HG03469 (cell line): ENCODE results near the gene LSMEM2.
"Not testable (repeated sequence)": the region's sequence is repeated elsewhere in the genome, so short reads cannot be mapped to it uniquely, and the experiment has no call there.

ENCODE experiments used
- ATAC-seq: cut with Tn5 transposase; IDR thresholded peaks from one replicate; pipeline ENCODE4 v1.9.1; 2021; ENCODE audit warnings: mild to moderate bottlenecking, moderate library complexity, moderate number of reproducible peaks; ENCODE audit not compliant: unreplicated experiment

The LSMEM2 gene

GRCh38 chr3:50264383-50264963 lies 14.4 kb upstream of the LSMEM2 start:
- ATAC-seq, result no peak

GRCh38 chr3:50264964-50265485 lies 13.9 kb upstream of the LSMEM2 start:
- ATAC-seq, result no peak

- no peak for ATAC-seq
Observed at GRCh38 chr3:50265571-50265970, 13.3 kb upstream of the LSMEM2 start.

- no peak for ATAC-seq
Observed at GRCh38 chr3:50266017-50266416, 12.9 kb upstream of the LSMEM2 start.

- ATAC-seq, result no peak
Observed at GRCh38 chr3:50266836-50267235, 12.1 kb upstream of the LSMEM2 start.

GRCh38 chr3:50267280-50267913 lies 11.5 kb upstream of the LSMEM2 start:
- ATAC-seq, result no peak

GRCh38 chr3:50268276-50268675 lies 10.6 kb upstream of the LSMEM2 start:
- ATAC-seq, result no peak

- no peak for ATAC-seq
Observed at GRCh38 chr3:50268703-50269451, 10.0 kb upstream of the LSMEM2 start, which contains the start of gene SEMA3B. TSS of gene SEMA3B (plus strand) at chr3:50269147. CDS start at chr3:50269241, 94 bp downstream.

- no peak for ATAC-seq
Observed at GRCh38 chr3:50269460-50269859, 9.4 kb upstream of the LSMEM2 start.

GRCh38 chr3:50269977-50270413 lies 8.9 kb upstream of the LSMEM2 start:
- no peak for ATAC-seq

- ATAC-seq, result no peak
Observed at GRCh38 chr3:50270422-50271224, 8.3 kb upstream of the LSMEM2 start.

GRCh38 chr3:50271314-50271936 lies 7.5 kb upstream of the LSMEM2 start:
- no peak for ATAC-seq

GRCh38 chr3:50272538-50272910 lies 6.4 kb upstream of the LSMEM2 start:
- ATAC-seq, result not testable (repeated sequence)

- ATAC-seq, result no peak
Observed at GRCh38 chr3:50272911-50273688, 5.8 kb upstream of the LSMEM2 start.

- no peak for ATAC-seq
Observed at GRCh38 chr3:50273689-50274065, 5.2 kb upstream of the LSMEM2 start.

GRCh38 chr3:50274371-50275104 lies 4.3 kb upstream of the LSMEM2 start:
- ATAC-seq, result no peak

GRCh38 chr3:50275141-50275995 lies 3.5 kb upstream of the LSMEM2 start:
- ATAC-seq, result no peak
